Tibial nerve (tissue), 4 donors: ENCODE results near the gene DAPP1. TPM values are rescaled to one million over a fixed set of nuclear protein-coding genes. Genes with fewer than 3 reads are reported as not detected.

Source experiments
- DNase-seq, 2 donors: peaks; one replicate each; pipeline ENCODE4 v3.0.0-alpha.2; 2019; ENCODE audit warnings: low spot score in 2 of 2
- H3K27ac ChIP-seq, 4 donors: fragments of 200-600 bp; sonication (generic) in 3 of 4; one replicate each; pipeline ENCODE4 v1.5.1; 2017 to 2019; ENCODE audit warnings: mild to moderate bottlenecking in 1 of 4
- H3K27me3 ChIP-seq, 2 donors: fragments of 200-600 bp; sonication (generic) in 1 of 2; one replicate each; pipeline versions ENCODE4 v1.5.1 to v1.6.0; 2017 to 2019
- H3K36me3 ChIP-seq, 3 donors: fragments of 200-600 bp; sonication (generic); one replicate each; pipeline ENCODE4 v1.5.1; 2018 to 2019
- H3K4me1 ChIP-seq, 4 donors: fragments of 200-600 bp; sonication (generic) in 3 of 4; one replicate each; pipeline ENCODE4 v1.5.1; 2017 to 2019
- H3K4me3 ChIP-seq, 4 donors: fragments of 200-600 bp; sonication (generic) in 3 of 4; one replicate each; pipeline ENCODE4 v1.5.1; 2017 to 2019; ENCODE audit warnings: mild to moderate bottlenecking in 1 of 4, moderate library complexity in 1 of 4
- H3K9me3 ChIP-seq, 4 donors: fragments of 200-600 bp; sonication (generic) in 3 of 4; one replicate each; pipeline ENCODE4 v1.5.1; 2017 to 2019
- EP300 ChIP-seq, 2 donors: sonication (generic); formaldehyde crosslinking; IDR thresholded peaks; one replicate each; pipeline ENCODE4 v1.6.1; 2017; ENCODE audit warnings: antibody characterized with exemption in 2 of 2, mild to moderate bottlenecking in 1 of 2
- POLR2A ChIP-seq, 2 donors: fragments of 450-650 bp; IDR thresholded peaks; one replicate each; pipeline ENCODE4 v1.6.1; 2017; ENCODE audit warnings: antibody characterized with exemption in 2 of 2, mild to moderate bottlenecking in 2 of 2, moderate library complexity in 2 of 2
- WGBS, 2 donors: methylation state at CpG; one replicate each; pipeline ENCODE4 v1.1.5; 2018; 5-methylcytosine and 5-hydroxymethylcytosine counted together
- total RNA-seq, 4 donors: library from RNA; depleted of rRNA; stranded (reverse); fragments of >200 nt; gene quantifications; one replicate each; pipeline ENCODE4 v1.1.0, GENCODE V29; 2016
- TF ChIP-seq, protein P1 (sequence below), 5 experiments: fragments of 200-600 bp in 3 of 5; fragments of 450-650 bp in 2 of 5; sonication (generic) in 3 of 5; IDR thresholded peaks; one replicate each; pipeline ENCODE4 v1.5.1; 2016 to 2019; ENCODE audit warnings: antibody characterized with exemption in 5 of 5, mild to moderate bottlenecking in 3 of 5, moderate library complexity in 2 of 5

Gene DAPP1
- total RNA-seq, 4 donors from 2014 or later: 0.42 to 4.2 (median 1.2) TPM

- Histone ChIP-seq H3K36me3 (no peaks in the 10 kb centered on the region), H3K4me1 (no peaks in the 10 kb centered on the region), H3K9me3 (no peaks in the 10 kb centered on the region), H3K27me3 (no peaks in the 10 kb centered on the region), H3K4me3 (no peak overlapping the region), H3K27ac (no peak overlapping the region)
- TF ChIP-seq EP300 (IDR thresholded peaks at IDR 0.05) (no peak), POLR2A (IDR thresholded peaks at IDR 0.05) (no peak)
- TF ChIP-seq, protein P1, sequence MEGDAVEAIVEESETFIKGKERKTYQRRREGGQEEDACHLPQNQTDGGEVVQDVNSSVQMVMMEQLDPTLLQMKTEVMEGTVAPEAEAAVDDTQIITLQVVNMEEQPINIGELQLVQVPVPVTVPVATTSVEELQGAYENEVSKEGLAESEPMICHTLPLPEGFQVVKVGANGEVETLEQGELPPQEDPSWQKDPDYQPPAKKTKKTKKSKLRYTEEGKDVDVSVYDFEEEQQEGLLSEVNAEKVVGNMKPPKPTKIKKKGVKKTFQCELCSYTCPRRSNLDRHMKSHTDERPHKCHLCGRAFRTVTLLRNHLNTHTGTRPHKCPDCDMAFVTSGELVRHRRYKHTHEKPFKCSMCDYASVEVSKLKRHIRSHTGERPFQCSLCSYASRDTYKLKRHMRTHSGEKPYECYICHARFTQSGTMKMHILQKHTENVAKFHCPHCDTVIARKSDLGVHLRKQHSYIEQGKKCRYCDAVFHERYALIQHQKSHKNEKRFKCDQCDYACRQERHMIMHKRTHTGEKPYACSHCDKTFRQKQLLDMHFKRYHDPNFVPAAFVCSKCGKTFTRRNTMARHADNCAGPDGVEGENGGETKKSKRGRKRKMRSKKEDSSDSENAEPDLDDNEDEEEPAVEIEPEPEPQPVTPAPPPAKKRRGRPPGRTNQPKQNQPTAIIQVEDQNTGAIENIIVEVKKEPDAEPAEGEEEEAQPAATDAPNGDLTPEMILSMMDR (IDR thresholded peaks at IDR 0.05): no peak
- no peak for DNase-seq
- WGBS, 2 donors: 84 to 87% methylated on average over 2 of the region's 2 CpGs
These were observed 19.3 kb downstream of the DAPP1 start for GRCh38 chr4:99835942-99836341.

DNA sequence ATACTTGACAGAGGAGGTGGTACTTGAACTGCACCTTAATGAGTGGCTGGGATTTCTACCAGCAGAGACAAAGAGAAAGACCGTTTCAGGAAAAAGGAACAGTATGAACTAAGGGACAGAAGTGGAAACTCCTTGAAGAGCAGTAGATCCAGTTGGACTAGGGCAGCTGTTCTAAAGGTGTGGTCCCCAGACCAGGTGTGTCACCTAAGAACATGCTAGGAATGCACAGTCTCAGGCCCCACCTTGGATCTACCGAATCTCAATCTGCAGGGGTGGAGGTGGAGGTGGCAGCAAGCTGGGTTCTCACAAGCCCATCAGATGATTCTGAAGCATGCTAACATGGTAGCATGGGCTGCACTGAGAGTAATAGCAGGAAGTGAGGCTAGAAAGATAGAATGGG lies 22.3 kb downstream of the DAPP1 start:
- no peak overlapping the region for H3K27ac ChIP-seq
- TF ChIP-seq POLR2A (IDR thresholded peaks at IDR 0.05) (no peak), EP300 (IDR thresholded peaks at IDR 0.05) (no peak)
- TF ChIP-seq, protein P1 (IDR thresholded peaks at IDR 0.05): no peak
- H3K4me3 ChIP-seq: no peak overlapping the region
- H3K36me3 ChIP-seq: no peaks in the 10 kb centered on the region
- H3K27me3 ChIP-seq: no peaks in the 10 kb centered on the region
- no peak for DNase-seq
- 64 to 89% methylated on average over 2 of the region's 2 CpGs for WGBS, 2 donors
- no peaks in the 10 kb centered on the region for H3K4me1 ChIP-seq
- H3K9me3 ChIP-seq: no peaks in the 10 kb centered on the region

- DNase-seq: no peak
- Histone ChIP-seq H3K36me3 (no peaks in the 10 kb centered on the region), H3K9me3 (no peaks in the 10 kb centered on the region), H3K27me3 (no peaks in the 10 kb centered on the region), H3K4me3 (no peak overlapping the region), H3K4me1 (no peaks in the 10 kb centered on the region), H3K27ac (no peak overlapping the region)
- TF ChIP-seq, protein P1 (IDR thresholded peaks at IDR 0.05): no peak
- TF ChIP-seq POLR2A (IDR thresholded peaks at IDR 0.05) (no peak), EP300 (IDR thresholded peaks at IDR 0.05) (no peak)
- 91 to 94% methylated on average over 4 of the region's 4 CpGs for WGBS, 2 donors
These were observed 24.5 kb downstream of the DAPP1 start for GRCh38 chr4:99841129-99841528.

- Histone ChIP-seq H3K4me1 (no peaks in the 10 kb centered on the region), H3K36me3 (no peaks in the 10 kb centered on the region), H3K9me3 (no peaks in the 10 kb centered on the region), H3K27ac (no peak overlapping the region), H3K27me3 (no peaks in the 10 kb centered on the region), H3K4me3 (no peak overlapping the region)
- no peak for TF ChIP-seq EP300 (IDR thresholded peaks at IDR 0.05)
- no peak for DNase-seq
These were observed 26.8 kb downstream of the DAPP1 start for GRCh38 chr4:99843413-99843812.

GRCh38 chr4:99844048-99844447 lies 27.4 kb downstream of the DAPP1 start:
- TF ChIP-seq POLR2A (IDR thresholded peaks at IDR 0.05) (no peak), EP300 (IDR thresholded peaks at IDR 0.05) (no peak)
- TF ChIP-seq, protein P1 (IDR thresholded peaks at IDR 0.05): no peak
- WGBS, 2 donors: 77 to 80% methylated on average over 7 of the region's 7 CpGs
- Histone ChIP-seq H3K9me3 (no peaks in the 10 kb centered on the region), H3K27ac (no peak overlapping the region), H3K27me3 (no peaks in the 10 kb centered on the region), H3K36me3 (no peaks in the 10 kb centered on the region), H3K4me3 (no peak overlapping the region), H3K4me1 (no peaks in the 10 kb centered on the region)
- no peak for DNase-seq

DNA sequence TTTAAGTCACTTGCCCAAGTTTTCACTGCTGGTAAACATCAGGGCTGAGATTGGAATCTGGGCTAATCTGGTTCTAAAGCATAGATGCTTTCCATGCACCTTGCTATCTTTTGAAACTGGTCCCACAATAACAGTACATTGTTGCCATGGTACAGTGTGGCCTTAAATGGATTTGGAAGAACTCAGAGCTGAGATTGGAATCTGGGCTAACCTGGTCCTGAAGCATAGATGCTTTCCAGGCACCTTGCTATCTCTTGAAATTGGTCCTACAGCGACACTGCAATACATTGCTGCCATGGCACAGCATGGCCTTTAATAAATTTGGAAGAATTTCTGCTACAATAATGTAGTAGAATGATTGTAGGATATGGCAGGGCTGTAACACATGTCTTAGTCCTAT lies 28.6 kb downstream of the DAPP1 start:
- Histone ChIP-seq H3K4me3 (no peak overlapping the region), H3K36me3 (no peaks in the 10 kb centered on the region), H3K4me1 (no peaks in the 10 kb centered on the region), H3K27ac (no peak overlapping the region), H3K9me3 (no peaks in the 10 kb centered on the region), H3K27me3 (no peaks in the 10 kb centered on the region)
- 92 to 95% methylated on average over 1 of the region's 1 CpG for WGBS, 2 donors
- no peak for DNase-seq
- TF ChIP-seq, protein P1 (IDR thresholded peaks at IDR 0.05): no peak
- no peak for TF ChIP-seq EP300 (IDR thresholded peaks at IDR 0.05)
